Endothelial cell of umbilical vein (primary cell): ENCODE measurements around the gene SH3TC1. TPM values are rescaled to one million over a fixed set of nuclear protein-coding genes. Genes with fewer than 3 reads are reported as not detected.

Source experiments
- BruUV-seq: library from RNA; stranded (reverse); fragments of 400-500 nt; replicated peaks from 2 replicates; lab custom pipeline; 2021; lab: Mats Ljungman, UMichigan
- CTCF ChIA-PET: fragments of 300-600, 350-600 bp; sonication (Branson Sonifier 250); formaldehyde crosslinking; loops from one replicate; lab custom pipeline; 2021; ENCODE audit warnings: antibody characterized with exemption, inconsistent platforms; lab: Charles Lee
- POLR2A ChIA-PET: fragments of 300-600, 350-600 bp; sonication (Branson Sonifier 250); formaldehyde crosslinking; loops from one replicate; lab custom pipeline; 2021; ENCODE audit warnings: antibody characterized with exemption, inconsistent platforms; lab: Charles Lee
- DNase-seq: peaks from one replicate; pipeline ENCODE4 v3.0.0-alpha.2; 2011; ENCODE audit warnings: low read depth, low spot score
- FAIRE-seq: peaks from 2 replicates; lab custom pipeline; 2011; peaks lifted over from hg19 to GRCh38; lab: Jason Lieb, UNC
- H2AFZ ChIP-seq: 2 replicates; pipeline ENCODE4 v1.6.0; 2012; ENCODE audit warnings: low read depth, low read length, control low read depth, inconsistent platforms
- H3K27ac ChIP-seq: 2 replicates; pipeline ENCODE4 v1.5.1; 2011; ENCODE audit warnings: low read depth, mild to moderate bottlenecking, control low read depth, low read length, moderate library complexity; ENCODE audit not compliant: insufficient read depth
- H3K27me3 ChIP-seq, 2 experiments: 2 replicates each; pipeline versions ENCODE4 v1.6.0 to v1.6.1; 2011; ENCODE audit warnings: low read length in 2 of 2, mixed read lengths in 1 of 2; ENCODE audit not compliant: control insufficient read depth in 2 of 2, insufficient read depth in 2 of 2
- H3K36me3 ChIP-seq, 2 experiments: 2 replicates in 1 of 2; 3 replicates in 1 of 2; pipeline ENCODE4 v1.5.1; 2011; ENCODE audit warnings: low read length in 2 of 2, mild to moderate bottlenecking in 1 of 2, moderate library complexity in 1 of 2; ENCODE audit not compliant: control insufficient read depth in 2 of 2, insufficient read depth in 2 of 2; ENCODE audit errors: extremely low read depth in 1 of 2
- H3K4me1 ChIP-seq: 3 replicates; pipeline ENCODE4 v1.5.1; 2011; ENCODE audit warnings: mild to moderate bottlenecking, low read length; ENCODE audit not compliant: control insufficient read depth, insufficient read depth; ENCODE audit errors: extremely low read depth
- H3K4me2 ChIP-seq: 2 replicates; pipeline ENCODE4 v1.6.1; 2011; ENCODE audit warnings: low read length, control low read depth, mixed read lengths; ENCODE audit not compliant: insufficient read depth
- H3K4me3 ChIP-seq, 3 experiments: fragments of 200-600 bp in 1 of 3; sonication (generic), shearing (Covaris generic) in 1 of 3; replicated peaks in 1 of 3; 2 replicates each; pipeline ENCODE4 v1.5.1; 2011 to 2016; ENCODE audit warnings: control low read depth in 3 of 3, low read length in 3 of 3, mild to moderate bottlenecking in 2 of 3, inconsistent platforms in 1 of 3, low read depth in 1 of 3, moderate library complexity in 1 of 3; ENCODE audit not compliant: insufficient read depth in 1 of 3
- H3K79me2 ChIP-seq: 2 replicates; pipeline ENCODE4 v1.6.0; 2012; ENCODE audit warnings: low read length, inconsistent platforms; ENCODE audit not compliant: control insufficient read depth, insufficient read depth
- H3K9ac ChIP-seq: replicated peaks from 2 replicates; pipeline ENCODE3; 2011; ENCODE audit warnings: low read length, control low read depth; ENCODE audit not compliant: insufficient read depth; ENCODE audit errors: extremely low read depth
- H3K9me1 ChIP-seq: replicated peaks from 3 replicates; pipeline ENCODE4 v1.6.0; 2011; ENCODE audit warnings: mild to moderate bottlenecking, low read length; ENCODE audit not compliant: control insufficient read depth, insufficient read depth; ENCODE audit errors: extremely low read depth
- H3K9me3 ChIP-seq: replicated peaks from 2 replicates; pipeline ENCODE4 v1.5.1; 2012; ENCODE audit warnings: low read length, inconsistent platforms; ENCODE audit not compliant: control insufficient read depth, insufficient read depth
- H4K20me1 ChIP-seq: replicated peaks from 2 replicates; pipeline ENCODE3; 2011; ENCODE audit warnings: mild to moderate bottlenecking, low read length; ENCODE audit not compliant: control insufficient read depth, insufficient read depth; ENCODE audit errors: extremely low read depth
- CTCF ChIP-seq, 2 donors: IDR thresholded peaks; 1 replicate in 1 of 2; 2 replicates in 1 of 2; pipeline ENCODE4 v1.5.1; 2011; ENCODE audit warnings: low read length in 2 of 2, mild to moderate bottlenecking in 2 of 2, moderate library complexity in 2 of 2, control low read depth in 1 of 2, inconsistent platforms in 1 of 2, low read depth in 1 of 2; ENCODE audit not compliant: insufficient read depth in 1 of 2; ENCODE audit errors: extremely low read depth in 1 of 2
- EZH2 ChIP-seq: IDR thresholded peaks from 2 replicates; pipeline ENCODE4 v1.6.1; 2012; ENCODE audit warnings: borderline replicate concordance, low read depth, mild to moderate bottlenecking, moderate library complexity, low read length, inconsistent platforms; ENCODE audit not compliant: severe bottlenecking
- FOS ChIP-seq: IDR thresholded peaks from 2 replicates; pipeline ENCODE4 v1.6.1; 2011; ENCODE audit warnings: mild to moderate bottlenecking, low read length, moderate library complexity, borderline replicate concordance; ENCODE audit not compliant: insufficient read depth
- GATA2 ChIP-seq: IDR thresholded peaks from 2 replicates; pipeline ENCODE4 v1.7.0; 2011; ENCODE audit warnings: low read depth, mild to moderate bottlenecking, moderate library complexity, mixed read lengths, low read length; ENCODE audit not compliant: insufficient read length, insufficient read depth
- JUN ChIP-seq: IDR thresholded peaks from 2 replicates; pipeline ENCODE4 v1.6.1; 2011; ENCODE audit warnings: borderline replicate concordance, low read depth; ENCODE audit not compliant: insufficient read length, insufficient read depth
- MAX ChIP-seq: IDR thresholded peaks from 2 replicates; pipeline ENCODE4 v1.6.1; 2011; ENCODE audit not compliant: insufficient read depth, insufficient read length
- MYC ChIP-seq: IDR thresholded peaks from one replicate; pipeline ENCODE4 v1.6.1; 2011; ENCODE audit warnings: mild to moderate bottlenecking, low read depth, low read length
- POLR2A ChIP-seq: IDR thresholded peaks from 2 replicates; pipeline ENCODE4 v1.6.1; 2012; ENCODE audit warnings: low read depth, mild to moderate bottlenecking, control low read depth, low read length
- POLR2AphosphoS5 ChIP-seq: IDR thresholded peaks from 2 replicates; pipeline ENCODE4 v1.6.1; 2012; ENCODE audit warnings: low read depth, mild to moderate bottlenecking, control low read depth, low read length, moderate library complexity; ENCODE audit not compliant: insufficient read depth
- dilution Hi-C: fragments of 300-500 bp; cut with MboI; formaldehyde crosslinking; loops from one replicate; pipeline ENCODE4 v1.15.0; 2019; ENCODE audit warnings: low sequenced_read_pairs; ENCODE audit not compliant: extremely low pct_ligation_motif_present
- intact Hi-C: fragments of 100-400 bp; cut with micrococcal nuclease; formaldehyde crosslinking; loops from one replicate; pipeline ENCODE4 v1.10.0; 2022
- polyA plus RNA-seq, 4 experiments: library from polyadenylated mRNA; depleted of rRNA in 3 of 4; stranded (reverse) in 3 of 4; unstranded in 1 of 4; fragments of >200 nt; gene quantifications; 2 replicates each; pipeline versions ENCODE4 v1.2.1 to v1.2.3, GENCODE V29; 2011 to 2012; ENCODE audit warnings: missing spikeins in 1 of 4
- total RNA-seq: library from RNA; stranded (reverse); gene quantifications from 2 replicates; pipeline ENCODE4 v1.2.3, GENCODE V29; 2021

SH3TC1 gene
- total and polyA plus RNA-seq, 2 donors (not counting 3 experiments of a cell fraction or from before 2014, with no cell fraction given) = 96.5 to 192 TPM

- Histone ChIP-seq H3K9me1 (no peaks in the 10 kb centered on the region), H4K20me1 (no peaks in the 10 kb centered on the region), H2AFZ (no peak overlapping the region), H3K9ac (no peak overlapping the region), H3K4me3 (no peak overlapping the region), H3K4me1 (no peaks in the 10 kb centered on the region), H3K79me2 (peaks cover 10% of the 10 kb centered on the region), H3K27ac (no peak overlapping the region), H3K27me3 (no peaks in the 10 kb centered on the region), H3K4me2 (no peak overlapping the region), H3K9me3 (no peaks in the 10 kb centered on the region), H3K36me3 (peaks cover 29 to 81% of the 10 kb centered on the region in 2 experiments)
- dilution Hi-C loops = no loop called here
- no peak for TF ChIP-seq POLR2A
- no peak for TF ChIP-seq MYC
- no peak for TF ChIP-seq MAX
- no peak for TF ChIP-seq GATA2
- TF ChIP-seq POLR2AphosphoS5 = no peak
- TF ChIP-seq FOS = no peak
- TF ChIP-seq JUN = no peak
- TF ChIP-seq CTCF (IDR thresholded peaks at IDR 0.05; ENCODE audit: extremely low read depth in 1 of 2, insufficient read depth in 1 of 2, low read depth in 1 of 2, low read length in 2 of 2) = no peak
- TF ChIP-seq EZH2 = no peak
- BruUV-seq = no TSS peak
- ChIA-PET CTCF (no interaction called here), POLR2A (no interaction called here)
- no peak for DNase-seq
- intact Hi-C loops = no loop called here
- peak; percentile 28 for FAIRE-seq
These were observed 34.8 kb downstream of the SH3TC1 start for GRCh38 chr4:8233672-8234484.
